Testis (tissue), 2 donors: Measurements from ENCODE around the gene HMCN2.

Experiments
- CTCF ChIP-seq, 3 experiments: fragments of 450-650 bp in 2 of 3; fragments of 200-600 bp in 1 of 3; sonication (generic) in 1 of 3; IDR thresholded peaks; one replicate each; pipeline ENCODE4 v1.5.1; 2016 to 2019; ENCODE audit warnings: antibody characterized with exemption in 3 of 3, mild to moderate bottlenecking in 2 of 3, moderate library complexity in 1 of 3
- POLR2A ChIP-seq: fragments of 450-650 bp; IDR thresholded peaks from one replicate; pipeline ENCODE4 v1.6.1; 2017; ENCODE audit warnings: antibody characterized with exemption, mild to moderate bottlenecking, moderate library complexity

DNA sequence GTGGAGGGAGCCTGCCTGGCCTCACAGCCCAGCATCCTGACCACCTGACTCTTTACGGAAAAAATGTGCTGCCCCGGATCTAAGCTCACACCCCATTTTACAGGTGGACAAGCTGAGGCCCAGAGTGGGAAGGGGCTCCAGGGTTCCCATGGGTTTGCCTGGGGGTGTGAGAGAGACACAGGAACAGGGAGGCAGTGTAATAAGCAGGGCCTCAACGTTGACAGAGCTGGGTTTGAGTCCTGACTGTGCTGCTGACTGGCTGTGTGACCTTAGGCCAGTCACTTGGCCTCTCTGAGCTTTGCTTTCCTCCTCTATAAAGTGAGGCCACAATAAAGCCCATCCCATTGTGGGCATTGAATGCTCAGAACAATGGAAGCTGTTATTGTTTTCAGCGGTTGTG lies 73.7 kb downstream of the HMCN2 start:
- TF ChIP-seq CTCF (IDR thresholded peaks at IDR 0.05) (no peak), POLR2A (no peak)
